T-helper 22 cell (primary cell): ENCODE results near the gene CTXND1.

Experiments used
- DNase-seq: peaks from one replicate; pipeline ENCODE4 v3.0.0-alpha.2; 2020; ENCODE audit warnings: low read depth

CTXND1 gene

GRCh38 chr15:80210611-80211573, 41.1 kb downstream of the CTXND1 start:
- no peak for DNase-seq

GRCh38 chr15:80208758-80209734, 43.0 kb downstream of the CTXND1 start:
- DNase-seq, result no peak

- DNase-seq, result no peak
These were observed 44.1 kb downstream of the CTXND1 start for GRCh38 chr15:80207887-80208286.

GRCh38 chr15:80204231-80204630, 47.8 kb downstream of the CTXND1 start:
- DNase-seq, result no peak

GRCh38 chr15:80203361-80203885, 48.6 kb downstream of the CTXND1 start:
- DNase-seq, result no peak

GRCh38 chr15:80202641-80203360, 49.2 kb downstream of the CTXND1 start:
- DNase-seq, result no peak

- DNase-seq, result no peak
These were observed 50.0 kb downstream of the CTXND1 start for GRCh38 chr15:80202016-80202315.

- DNase-seq, result no peak
These were observed 50.6 kb downstream of the CTXND1 start for GRCh38 chr15:80201256-80202015.

GRCh38 chr15:80199869-80200268, 52.1 kb downstream of the CTXND1 start:
- no peak for DNase-seq

GRCh38 chr15:80199366-80199765, 52.6 kb downstream of the CTXND1 start:
- no peak for DNase-seq

GRCh38 chr15:80194914-80195313, 57.1 kb downstream of the CTXND1 start:
- no peak for DNase-seq

GRCh38 chr15:80194186-80194585, 57.8 kb downstream of the CTXND1 start:
- DNase-seq, result no peak

- no peak for DNase-seq
These were observed 60.0 kb downstream of the CTXND1 start for GRCh38 chr15:80191897-80192595.

GRCh38 chr15:80191198-80191597, 60.8 kb downstream of the CTXND1 start:
- no peak for DNase-seq

GRCh38 chr15:80188251-80188650, 63.8 kb downstream of the CTXND1 start:
- DNase-seq, result no peak

GRCh38 chr15:80186597-80186996, 65.4 kb downstream of the CTXND1 start:
- no peak for DNase-seq

- no peak for DNase-seq
These were observed 65.9 kb downstream of the CTXND1 start for GRCh38 chr15:80186066-80186465.

GRCh38 chr15:80185152-80185551, 66.9 kb downstream of the CTXND1 start:
- DNase-seq, result no peak

- no peak for DNase-seq
These were observed 67.5 kb downstream of the CTXND1 start for GRCh38 chr15:80184554-80184953.

GRCh38 chr15:80183886-80184285, 68.1 kb downstream of the CTXND1 start:
- no peak for DNase-seq

GRCh38 chr15:80183306-80183705, 68.7 kb downstream of the CTXND1 start:
- no peak for DNase-seq
